Left ventricle myocardium inferior (tissue), 1 donor: Measurements from ENCODE around the gene CACNB2. TPM values are rescaled to one million over a fixed set of nuclear protein-coding genes. Genes with fewer than 3 reads are reported as not detected.

Source experiments
- DNase-seq: peaks from one replicate; pipeline ENCODE4 v3.0.0-alpha.2; 2020
- H3K27ac ChIP-seq: fragments of 200-600 bp; replicated peaks from 2 replicates; pipeline ENCODE4 v1.8.0; 2021
- H3K27me3 ChIP-seq: fragments of 200-600 bp; 2 replicates; pipeline ENCODE4 v1.8.0; 2021; ENCODE audit warnings: low read depth
- H3K36me3 ChIP-seq: fragments of 200-600 bp; 2 replicates; pipeline ENCODE4 v1.8.0; 2021
- H3K4me1 ChIP-seq: fragments of 200-600 bp; 2 replicates; pipeline ENCODE4 v1.8.0; 2021
- H3K4me3 ChIP-seq: fragments of 200-600 bp; 2 replicates; pipeline ENCODE4 v1.8.0; 2021; ENCODE audit warnings: mild to moderate bottlenecking, moderate library complexity
- H3K9me3 ChIP-seq: fragments of 200-600 bp; replicated peaks from 2 replicates; pipeline ENCODE4 v1.8.0; 2021
- CTCF ChIP-seq: fragments of 200-600 bp; IDR thresholded peaks from 2 replicates; pipeline ENCODE4 v1.8.0; 2021; ENCODE audit warnings: antibody characterized with exemption, mild to moderate bottlenecking, borderline replicate concordance
- intact Hi-C: fragments of 100-400 bp; cut with micrococcal nuclease; formaldehyde crosslinking; loops from one replicate; pipeline ENCODE4 v1.11.0; 2022
- total RNA-seq: library from RNA; stranded (reverse); fragmentation: NEBNext Ultra II Directional; extraction: Animal tissue kit (Norgen Biotek cat#: 25700); gene quantifications from one replicate; pipeline ENCODE4 v1.2.1, GENCODE V29; 2021
- donor health status: DM: no; HTN: yes; CAD: no; lungs with severe emphysema.

CACNB2 gene
- total RNA-seq, 1 donor from 2014 or later, result 38.1 TPM

DNA sequence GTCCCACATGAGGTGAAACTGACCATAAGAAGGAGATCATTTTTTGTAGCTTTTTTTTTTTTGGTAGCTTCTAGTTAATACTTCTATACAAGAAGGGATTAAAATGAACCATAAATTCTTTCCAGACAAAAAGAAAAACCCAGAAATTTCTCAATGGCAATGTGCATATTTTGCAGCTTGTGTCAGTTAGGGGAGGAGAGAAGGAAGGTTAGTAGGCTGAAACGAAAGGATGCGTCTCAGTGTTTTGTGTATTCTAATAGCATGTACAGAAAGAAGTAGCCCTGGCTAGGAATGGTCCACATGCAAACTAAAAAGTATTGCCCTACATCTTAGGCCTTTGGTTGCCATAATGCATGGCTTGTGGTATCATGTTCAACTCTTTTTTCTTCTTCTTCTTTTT, 90.6 kb downstream of the CACNB2 start:
- Histone ChIP-seq H3K27ac (no peak overlapping the region), H3K4me3 (no peak overlapping the region), H3K9me3 (no peaks in the 10 kb centered on the region), H3K36me3 (no peaks in the 10 kb centered on the region), H3K4me1 (peaks cover 26% of the 10 kb centered on the region), H3K27me3 (no peaks in the 10 kb centered on the region)
- DNase-seq, result no peak
- no peak for TF ChIP-seq CTCF
- intact Hi-C loops, result no loop called here

- intact Hi-C loops, result no loop called here
- TF ChIP-seq CTCF, result no peak
Observed at GRCh38 chr10:18231480-18231879, 91.3 kb downstream of the CACNB2 start.

DNA sequence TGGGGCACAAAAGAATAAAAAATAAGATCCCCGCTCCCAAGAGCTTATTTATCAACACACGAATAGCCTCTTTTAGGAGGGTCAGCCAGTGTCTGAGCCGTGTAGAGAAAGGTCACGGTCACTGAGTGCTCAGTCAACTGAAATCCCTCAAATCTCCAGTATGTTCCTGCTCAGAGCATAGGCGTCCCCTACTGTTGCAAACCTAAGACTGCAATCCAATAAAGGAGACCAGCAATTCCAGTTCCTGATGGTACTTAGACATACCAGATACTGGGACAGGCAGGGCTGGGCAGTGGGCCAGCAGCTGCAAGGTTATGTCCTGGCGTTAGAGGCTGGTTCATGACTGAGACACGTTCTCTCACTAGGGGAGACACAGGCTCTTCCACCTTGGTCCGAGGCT, 93.6 kb downstream of the CACNB2 start:
- peak; percentile 66 for TF ChIP-seq CTCF
- H3K27me3 ChIP-seq, result no peaks in the 10 kb centered on the region
- H3K27ac ChIP-seq, result peak overlapping the region; percentile 33
- H3K4me1 ChIP-seq, result peaks cover 41% of the 10 kb centered on the region
- no peaks in the 10 kb centered on the region for H3K9me3 ChIP-seq
- H3K4me3 ChIP-seq, result no peak overlapping the region
- intact Hi-C loops, result no loop called here
- H3K36me3 ChIP-seq, result no peaks in the 10 kb centered on the region
- peak; percentile 78 for DNase-seq

More at GRCh38 chr10:18231480-18231879, 91.3 kb downstream of the CACNB2 start:
- Histone ChIP-seq H3K9me3 (no peaks in the 10 kb centered on the region), H3K27me3 (no peaks in the 10 kb centered on the region), H3K36me3 (no peaks in the 10 kb centered on the region), H3K4me3 (no peak overlapping the region), H3K4me1 (peaks cover 27% of the 10 kb centered on the region), H3K27ac (no peak overlapping the region)
- DNase-seq, result no peak

DNA sequence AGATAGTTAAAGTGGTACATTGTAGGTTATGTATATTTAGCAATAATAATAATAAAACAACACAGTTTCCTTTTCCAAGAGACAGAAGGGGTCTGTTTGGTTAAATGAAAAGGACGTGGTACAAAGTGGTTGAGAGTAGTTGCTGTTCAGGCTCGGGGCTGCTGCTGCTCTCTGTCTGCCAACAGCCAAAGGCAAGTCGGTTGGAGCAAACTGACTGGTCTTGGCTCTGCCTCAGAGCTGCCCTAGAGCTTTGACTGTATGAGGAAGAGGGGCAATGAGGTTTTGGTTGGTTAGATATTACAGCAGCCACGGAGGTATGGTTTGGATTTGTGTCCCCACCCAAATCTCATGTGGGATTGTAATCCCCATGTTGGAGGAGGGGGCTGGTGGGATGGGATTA, 95.3 kb downstream of the CACNB2 start:
- intact Hi-C loops, result no loop called here
- Histone ChIP-seq H3K27me3 (no peaks in the 10 kb centered on the region), H3K36me3 (no peaks in the 10 kb centered on the region), H3K4me3 (no peak overlapping the region), H3K9me3 (no peaks in the 10 kb centered on the region), H3K4me1 (peaks cover 36% of the 10 kb centered on the region), H3K27ac (peak overlapping the region; percentile 33)
- DNase-seq, result no peak
- TF ChIP-seq CTCF, result no peak

DNA sequence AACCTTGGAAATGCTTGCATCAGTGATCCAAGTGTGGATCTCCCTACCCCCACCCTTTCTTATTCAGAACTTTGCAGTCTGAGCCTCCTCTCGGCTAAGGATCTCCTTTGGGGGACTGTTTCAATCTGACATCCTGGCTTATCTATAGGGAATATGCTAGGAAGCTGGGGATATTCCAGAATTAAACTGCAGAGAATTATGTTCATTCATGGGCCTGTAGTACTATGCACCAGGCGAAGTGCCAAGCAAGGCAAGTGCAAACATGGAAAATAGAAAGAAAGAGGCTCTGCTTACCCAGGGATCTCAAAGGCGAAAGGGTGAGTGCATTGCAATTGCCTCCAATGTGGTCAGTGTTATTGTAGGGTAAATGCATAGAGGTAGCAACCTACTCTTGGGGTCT, 96.5 kb downstream of the CACNB2 start:
- Histone ChIP-seq H3K4me1 (peaks cover 36% of the 10 kb centered on the region), H3K4me3 (no peak overlapping the region), H3K9me3 (no peaks in the 10 kb centered on the region), H3K27ac (no peak overlapping the region), H3K27me3 (no peaks in the 10 kb centered on the region), H3K36me3 (no peaks in the 10 kb centered on the region)
- no peak for TF ChIP-seq CTCF
- no peak for DNase-seq
- intact Hi-C loops, result no loop called here
